Measurements from ENCODE around the gene DRC7. TPM values are rescaled to one million over a fixed set of nuclear protein-coding genes. Genes with fewer than 3 reads are reported as not detected.
A peak's percentile ranks its signal among the peaks of the same experiment; 100 is the strongest.

The DRC7 gene
- total and polyA plus RNA-seq, 10 of the 15 experiments (the other 5 are each of a cell fraction or from before 2014, with no cell fraction given) = 0.06 to 0.49 (median 0.14) TPM; not detected in 4

- CTCF ChIA-PET = interaction anchor here (0.8 kb wide), 1 partner anchor 146 kb away, joined by 3 read pairs; no protein-coding TSS in a partner anchor
- SMC1A ChIA-PET (ENCODE audit: uncharacterized antibody, unreplicated experiment) = no interaction called here
- no peaks in the 10 kb centered on the region for H3K79me2 ChIP-seq (ENCODE audit: control insufficient read depth, insufficient read depth, low read length)
- peak; percentile 49 for ATAC-seq
- no TSS peak for BruUV-seq (replicated peaks)
- H3K27ac ChIP-seq (ENCODE audit: control insufficient read depth, insufficient read depth) = no peak overlapping the region
- no peaks in the 10 kb centered on the region for H3K36me3 ChIP-seq (ENCODE audit: control insufficient read depth in 2 of 2, insufficient read depth in 2 of 2, low read length in 1 of 2)
- no peaks in the 10 kb centered on the region for H3K9me3 ChIP-seq (replicated peaks; ENCODE audit: control insufficient read depth, insufficient read depth, low read length)
- H3K4me2 ChIP-seq (ENCODE audit: control insufficient read depth, insufficient read depth) = no peak overlapping the region
- 27% methylated on average over 14 of the region's 17 CpGs for WGBS (ENCODE audit: insufficient coverage, insufficient replicate concordance, low lambda C conversion rate, missing lambda C conversion rate)
- no peaks in the 10 kb centered on the region for H3K4me1 ChIP-seq (ENCODE audit: control insufficient read depth, insufficient read depth, low read length)
- intact Hi-C loops (cut with micrococcal nuclease; ENCODE audit: unreplicated experiment) = loop anchor here (2.0 kb wide), 1 partner anchor 73 kb away; no protein-coding TSS in a partner anchor
- in situ Hi-C loops (cut with MboI) = no loop called here
- RAD21 ChIA-PET (ENCODE audit: unreplicated experiment) = interaction anchor here (0.6 to 1.0 kb wide), 2 partner anchors 130 to 149 kb away, joined by 3 to 4 read pairs; no protein-coding TSS in a partner anchor
- FAIRE-seq = no peak
- no peak overlapping the region for H2AFZ ChIP-seq (ENCODE audit: control insufficient read depth, low read depth, low read length)
- no peak overlapping the region for H3K9ac ChIP-seq (ENCODE audit: control insufficient read depth, insufficient read depth, low read length)
- H3K27me3 ChIP-seq (replicated peaks in 1 of 2; ENCODE audit: control insufficient read depth in 2 of 2, insufficient read depth in 2 of 2, low read length in 1 of 2) = no peaks in the 10 kb centered on the region
- POLR2A ChIA-PET = no interaction called here
- no peaks in the 10 kb centered on the region for H4K20me1 ChIP-seq (ENCODE audit: control insufficient read depth, insufficient read depth)
- no peak for DNase-seq (ENCODE audit: low read depth, low spot score)
- no peak for TF ChIP-seq ZNF24 (IDR thresholded peaks at IDR 0.05)
- no peak for TF ChIP-seq ZNF217 (IDR thresholded peaks at IDR 0.05)
- no peak for TF ChIP-seq NFIC (IDR thresholded peaks at IDR 0.05; ENCODE audit: low read depth, low read length)
- TF ChIP-seq PRDM15 (CRISPR knock-in tag; IDR thresholded peaks at IDR 0.05) = no peak
- TF ChIP-seq SIN3A (IDR thresholded peaks at IDR 0.05; ENCODE audit: low read depth, low read length) = no peak
- no peak for TF ChIP-seq SKIL (IDR thresholded peaks at IDR 0.05; ENCODE audit: low read depth, poor library complexity, severe bottlenecking)
- TF ChIP-seq HDAC2 (IDR thresholded peaks at IDR 0.05) = no peak
- no peak for TF ChIP-seq SREBF1 (IDR thresholded peaks at IDR 0.05; ENCODE audit: low read length)
- no peak for TF ChIP-seq MTA3 (IDR thresholded peaks at IDR 0.05; ENCODE audit: borderline replicate concordance, low read length)
- no peak for TF ChIP-seq ZBTB4 (CRISPR knock-in tag; IDR thresholded peaks at IDR 0.05)
- no peak for TF ChIP-seq FOXK2 (IDR thresholded peaks at IDR 0.05)
- H3K4me3 ChIP-seq = no peak overlapping the region
Observed at GRCh38 chr16:57721356-57722209, 27.0 kb downstream of the DRC7 start.
